ENCODE measurements around the gene MPHOSPH6. TPM values are rescaled to one million over a fixed set of nuclear protein-coding genes. Genes with fewer than 3 reads are reported as not detected.

The MPHOSPH6 gene
- total RNA-seq, 1 donor from 2014 or later, result 11.3 TPM

DNA sequence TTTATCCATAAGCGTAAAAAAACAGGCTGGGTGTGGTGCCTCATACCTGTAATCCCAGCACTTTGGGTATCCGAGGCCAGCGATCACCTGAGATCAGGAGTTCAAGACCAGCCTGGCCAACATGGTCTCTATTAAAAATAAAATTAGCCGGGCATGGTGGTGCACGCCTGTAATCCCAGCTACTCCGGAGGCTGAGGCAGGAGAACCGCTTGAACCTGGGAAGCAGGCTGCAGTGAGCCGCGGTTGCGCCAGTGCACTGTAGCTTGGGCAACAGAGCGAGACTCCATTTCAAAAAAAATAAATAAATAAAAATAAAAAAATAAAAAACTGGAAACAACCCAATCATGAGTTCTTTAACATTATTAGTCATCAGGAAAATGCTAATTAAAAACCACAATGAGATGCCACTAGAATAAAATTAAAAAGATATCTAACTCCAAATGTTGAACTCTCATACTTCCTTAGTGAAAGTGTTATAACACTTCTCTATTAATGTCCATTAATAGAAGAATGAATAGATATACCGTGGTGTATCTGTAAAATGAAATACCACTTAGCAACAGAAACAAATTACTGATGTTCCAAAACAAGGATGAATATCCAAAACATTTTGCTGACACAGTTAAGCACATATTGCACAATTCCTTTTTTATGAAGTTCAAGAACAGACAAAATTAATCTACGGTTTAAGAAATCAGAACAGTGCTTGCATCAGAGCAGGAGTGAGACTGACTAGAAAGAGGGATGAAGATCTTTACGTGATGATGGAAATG is 13.1 kb downstream of the MPHOSPH6 start:
- intact Hi-C loops (cut with micrococcal nuclease), result no loop called here
- Histone ChIP-seq H3K36me3 (peaks cover 35% of the 10 kb centered on the region), H3K27ac (replicated peaks) (no peak overlapping the region), H3K4me1 (peaks cover 7% of the 10 kb centered on the region), H3K9me3 (replicated peaks) (peaks cover 6% of the 10 kb centered on the region), H3K4me3 (no peak overlapping the region), H3K27me3 (ENCODE audit: low read depth) (no peaks in the 10 kb centered on the region)
- TF ChIP-seq, protein P1, sequence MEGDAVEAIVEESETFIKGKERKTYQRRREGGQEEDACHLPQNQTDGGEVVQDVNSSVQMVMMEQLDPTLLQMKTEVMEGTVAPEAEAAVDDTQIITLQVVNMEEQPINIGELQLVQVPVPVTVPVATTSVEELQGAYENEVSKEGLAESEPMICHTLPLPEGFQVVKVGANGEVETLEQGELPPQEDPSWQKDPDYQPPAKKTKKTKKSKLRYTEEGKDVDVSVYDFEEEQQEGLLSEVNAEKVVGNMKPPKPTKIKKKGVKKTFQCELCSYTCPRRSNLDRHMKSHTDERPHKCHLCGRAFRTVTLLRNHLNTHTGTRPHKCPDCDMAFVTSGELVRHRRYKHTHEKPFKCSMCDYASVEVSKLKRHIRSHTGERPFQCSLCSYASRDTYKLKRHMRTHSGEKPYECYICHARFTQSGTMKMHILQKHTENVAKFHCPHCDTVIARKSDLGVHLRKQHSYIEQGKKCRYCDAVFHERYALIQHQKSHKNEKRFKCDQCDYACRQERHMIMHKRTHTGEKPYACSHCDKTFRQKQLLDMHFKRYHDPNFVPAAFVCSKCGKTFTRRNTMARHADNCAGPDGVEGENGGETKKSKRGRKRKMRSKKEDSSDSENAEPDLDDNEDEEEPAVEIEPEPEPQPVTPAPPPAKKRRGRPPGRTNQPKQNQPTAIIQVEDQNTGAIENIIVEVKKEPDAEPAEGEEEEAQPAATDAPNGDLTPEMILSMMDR (IDR thresholded peaks at IDR 0.05; ENCODE audit: borderline replicate concordance), result no peak
- no peak for DNase-seq

DNA sequence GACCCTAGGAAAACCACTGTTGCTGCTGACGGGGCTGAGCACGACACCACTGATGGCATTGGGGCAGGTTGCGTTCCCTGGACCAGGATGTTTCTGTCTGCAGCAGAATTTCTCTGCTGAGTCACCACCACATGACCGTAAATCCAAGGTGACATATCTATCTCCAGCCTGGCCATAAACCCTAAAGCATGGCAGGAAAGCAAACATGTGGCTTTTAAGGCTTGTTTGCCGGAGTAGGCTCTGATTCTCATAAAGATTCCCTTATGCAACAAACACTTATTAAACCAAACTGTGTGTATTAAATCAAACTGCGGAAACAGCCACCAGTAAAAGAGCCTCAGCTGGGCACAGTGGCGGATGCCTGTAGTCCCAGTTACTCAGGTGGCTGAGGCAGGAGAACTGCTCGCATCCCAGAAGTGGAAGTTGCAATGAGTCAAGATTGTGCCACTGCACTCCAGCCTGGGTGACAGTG is 17.3 kb downstream of the MPHOSPH6 start:
- Histone ChIP-seq H3K9me3 (replicated peaks) (peaks cover 6% of the 10 kb centered on the region), H3K27me3 (ENCODE audit: low read depth) (no peaks in the 10 kb centered on the region), H3K4me1 (peaks cover 7% of the 10 kb centered on the region), H3K27ac (replicated peaks) (no peak overlapping the region), H3K36me3 (peaks cover 37% of the 10 kb centered on the region), H3K4me3 (no peak overlapping the region)
- TF ChIP-seq, protein P1 (IDR thresholded peaks at IDR 0.05; ENCODE audit: borderline replicate concordance), result no peak
- intact Hi-C loops (cut with micrococcal nuclease), result no loop called here
- no peak for DNase-seq

DNA sequence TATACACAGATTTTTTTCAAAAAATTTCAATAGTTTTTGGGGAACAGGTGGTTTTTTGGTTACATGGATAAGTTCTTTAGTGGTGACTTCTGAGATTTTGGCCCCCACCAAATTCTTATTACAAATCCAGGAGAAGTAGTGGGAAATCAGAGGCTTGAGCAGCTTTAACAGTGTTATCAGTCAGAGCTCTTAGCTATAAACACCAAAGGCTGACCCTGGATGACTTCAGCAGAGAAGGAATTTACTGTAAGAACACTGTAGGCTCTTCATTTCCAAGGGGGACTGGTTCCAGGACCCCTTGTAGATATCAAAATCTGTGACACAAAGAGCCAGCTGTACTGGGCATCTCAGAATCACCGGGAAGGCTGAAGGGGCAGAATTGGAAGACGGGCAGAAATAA is 17.8 kb downstream of the MPHOSPH6 start:
- Histone ChIP-seq H3K27me3 (ENCODE audit: low read depth) (no peaks in the 10 kb centered on the region), H3K36me3 (peaks cover 42% of the 10 kb centered on the region), H3K4me1 (peaks cover 7% of the 10 kb centered on the region), H3K9me3 (replicated peaks) (peaks cover 6% of the 10 kb centered on the region), H3K4me3 (no peak overlapping the region), H3K27ac (replicated peaks) (no peak overlapping the region)
- intact Hi-C loops (cut with micrococcal nuclease), result no loop called here
- TF ChIP-seq, protein P1 (IDR thresholded peaks at IDR 0.05; ENCODE audit: borderline replicate concordance), result no peak
- DNase-seq, result no peak

DNA sequence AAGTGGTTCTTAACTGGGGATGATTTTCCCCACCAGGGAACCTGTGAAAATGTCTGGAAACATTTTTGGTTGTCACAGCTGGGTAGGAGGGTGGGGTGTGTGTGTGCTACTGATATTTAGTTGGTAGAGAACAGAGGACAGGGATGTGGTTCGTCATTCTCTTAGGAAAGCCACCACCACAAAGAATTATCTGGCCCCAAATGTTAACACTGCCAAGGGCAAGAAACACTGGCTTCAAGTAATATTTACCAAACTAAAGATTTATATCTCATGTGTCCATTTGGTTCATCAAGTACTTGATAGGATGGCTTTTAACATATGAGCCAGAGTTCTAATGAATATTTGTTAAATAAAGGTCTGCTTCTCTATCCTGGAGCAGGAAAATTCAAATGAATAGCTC is 19.5 kb downstream of the MPHOSPH6 start:
- TF ChIP-seq, protein P1 (IDR thresholded peaks at IDR 0.05; ENCODE audit: borderline replicate concordance), result no peak
- no peak for DNase-seq
- Histone ChIP-seq H3K27me3 (ENCODE audit: low read depth) (no peaks in the 10 kb centered on the region), H3K4me1 (peaks cover 7% of the 10 kb centered on the region), H3K4me3 (no peak overlapping the region), H3K27ac (replicated peaks) (no peak overlapping the region), H3K36me3 (peaks cover 45% of the 10 kb centered on the region), H3K9me3 (replicated peaks) (peaks cover 6% of the 10 kb centered on the region)
- intact Hi-C loops (cut with micrococcal nuclease), result no loop called here

DNA sequence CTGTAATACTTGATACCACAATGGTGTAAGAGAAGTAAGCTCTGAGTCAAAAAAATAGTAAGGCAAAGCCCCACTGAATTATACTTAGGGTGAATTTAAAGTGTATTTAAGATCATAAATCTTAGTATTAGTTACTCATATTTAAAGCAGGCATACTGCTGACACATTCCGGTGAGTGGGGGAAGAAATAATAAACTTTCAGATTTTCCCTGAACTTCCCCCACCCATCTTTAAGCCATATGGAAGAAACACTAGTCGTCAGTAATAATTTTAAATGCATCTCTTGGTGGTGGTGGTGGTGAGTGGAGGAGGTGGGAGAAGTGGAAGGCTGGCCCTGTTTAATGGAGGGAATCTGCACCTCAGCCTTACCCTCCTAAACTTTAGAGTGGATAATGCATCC is 20.5 kb downstream of the MPHOSPH6 start:
- peaks cover 41% of the 10 kb centered on the region for H3K36me3 ChIP-seq
- intact Hi-C loops (cut with micrococcal nuclease), result no loop called here
- no peak overlapping the region for H3K4me3 ChIP-seq
- H3K9me3 ChIP-seq (replicated peaks), result peaks cover 6% of the 10 kb centered on the region
- no peak overlapping the region for H3K27ac ChIP-seq (replicated peaks)
- no peak for DNase-seq
- TF ChIP-seq, protein P1 (IDR thresholded peaks at IDR 0.05; ENCODE audit: borderline replicate concordance), result no peak
- H3K27me3 ChIP-seq (ENCODE audit: low read depth), result no peaks in the 10 kb centered on the region
- H3K4me1 ChIP-seq, result peaks cover 7% of the 10 kb centered on the region

Measured in left ventricle myocardium inferior (tissue), 1 donor.